Stimulated activated naive B cell treated with anti-CD40 and anti-IgM and Interleukin-4, amounts not matched to agents 10 μg/mL and 1 μg/mL and 100 μg/mL, for 72 hours (primary cell): ENCODE results near the gene CA7.

Experiments
- ATAC-seq, 2 donors: fragments of 150-1000 bp; cut with Tn5 transposase; replicated peaks; 2 replicates each; pipeline ENCODE4 v1.10.0; 2021; ENCODE audit warnings: moderate library complexity in 1 of 2
- DNase-seq: peaks from one replicate; pipeline ENCODE4 v3.0.0; 2021
- H3K27ac Mint-ChIP-seq: one replicate; pipeline ENCODE4 v1.8.0; 2022; ENCODE audit warnings: mild to moderate bottlenecking, mixed read lengths
- H3K27me3 Mint-ChIP-seq, 2 donors: one replicate each; pipeline ENCODE4 v1.8.0; 2022; ENCODE audit warnings: mixed read lengths in 2 of 2
- H3K36me3 Mint-ChIP-seq, 2 donors: one replicate each; pipeline ENCODE4 v1.8.0; 2022; ENCODE audit warnings: mixed read lengths in 2 of 2, mild to moderate bottlenecking in 1 of 2
- H3K4me1 Mint-ChIP-seq, 2 donors: one replicate each; pipeline ENCODE4 v1.8.0; 2022; ENCODE audit warnings: mixed read lengths in 2 of 2, mild to moderate bottlenecking in 1 of 2
- H3K4me3 Mint-ChIP-seq, 2 donors: one replicate each; pipeline ENCODE4 v1.8.0; 2022; ENCODE audit warnings: mild to moderate bottlenecking in 2 of 2, mixed read lengths in 2 of 2, moderate library complexity in 1 of 2
- H3K9me3 Mint-ChIP-seq, 2 donors: one replicate each; pipeline ENCODE4 v1.8.0; 2022; ENCODE audit warnings: mixed read lengths in 2 of 2, mild to moderate bottlenecking in 1 of 2

CA7 gene

GRCh38 chr16:66901626-66902025 is 57.4 kb downstream of the CA7 start:
- no peaks in the 10 kb centered on the region for H3K36me3 Mint-ChIP-seq
- DNase-seq (no peak), ATAC-seq (no peak)
- H3K9me3 Mint-ChIP-seq: no peaks in the 10 kb centered on the region
- peaks cover 0 to 2% of the 10 kb centered on the region in 2 donors for H3K4me1 Mint-ChIP-seq
- H3K4me3 Mint-ChIP-seq: no peak overlapping the region
- peaks cover 0 to 4% of the 10 kb centered on the region in 2 donors for H3K27me3 Mint-ChIP-seq
- no peak overlapping the region for H3K27ac Mint-ChIP-seq

DNA sequence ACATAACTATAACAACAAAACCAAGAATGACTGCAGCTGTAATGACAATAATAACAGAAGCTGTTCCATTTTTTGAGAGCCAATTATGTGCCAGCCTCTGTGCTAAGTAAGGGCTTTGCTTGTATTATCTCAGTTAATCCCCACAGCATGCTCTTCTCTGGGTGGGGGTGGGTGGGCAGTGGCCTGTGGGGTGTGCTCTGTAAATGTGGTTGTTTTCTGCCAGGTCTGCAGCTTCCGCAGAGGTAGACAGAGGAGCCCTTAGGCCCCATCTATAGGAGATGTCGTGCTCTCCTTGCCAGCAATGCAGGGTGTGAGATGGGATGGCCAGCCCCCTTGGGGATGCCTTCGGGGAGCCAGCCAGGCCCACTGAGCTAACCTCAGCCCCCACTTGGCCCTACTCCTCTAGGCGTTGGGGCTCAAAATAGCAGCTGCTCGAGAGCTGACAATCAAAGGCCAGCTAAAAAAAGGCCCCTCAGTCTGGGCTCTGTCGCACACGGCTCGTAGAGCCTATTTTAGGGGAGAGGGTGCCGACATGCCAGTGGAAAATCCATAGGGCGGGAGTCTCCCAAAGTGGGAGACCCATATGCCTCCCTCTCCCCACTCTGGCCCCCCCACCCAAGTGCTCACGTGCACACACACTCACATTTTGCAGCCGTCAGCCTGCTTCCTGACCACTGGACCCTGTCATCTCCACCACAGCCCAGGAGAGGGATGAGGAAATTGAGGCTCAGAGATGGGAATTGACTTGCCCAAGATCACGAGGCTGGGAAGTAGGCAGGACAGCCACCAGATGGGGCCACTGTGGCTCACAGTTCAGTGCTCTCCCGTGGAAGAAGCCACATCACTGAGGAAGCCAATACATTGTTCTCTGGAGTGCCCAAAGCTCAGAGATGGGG is 58.7 kb downstream of the CA7 start:
- Mint-ChIP-seq H3K36me3 (no peaks in the 10 kb centered on the region), H3K4me3 (no peak overlapping the region), H3K27me3 (peaks cover 0 to 12% of the 10 kb centered on the region in 2 donors), H3K9me3 (no peaks in the 10 kb centered on the region), H3K27ac (no peak overlapping the region), H3K4me1 (peaks cover 0 to 2% of the 10 kb centered on the region in 2 donors)
- DNase-seq (no peak), ATAC-seq (no peak)
